ENCODE measurements around the gene AMELY. TPM values are rescaled to one million over a fixed set of nuclear protein-coding genes. Genes with fewer than 3 reads are reported as not detected.

AMELY gene
- total RNA-seq, 1 donor from 2014 or later, result not detected

Other genes with a start within 250 kb of the AMELY start
- gene TBL1Y, start 1.1 kb downstream of the AMELY start, total RNA-seq, result 0.64 and 0.65 TPM in 2 replicates

All from astrocyte (in vitro differentiated cells and primary cell).